HG03565 (cell line): ENCODE measurements around the gene BOLA3.
A peak's percentile ranks its signal among the peaks of the same experiment; 100 is the strongest.
"Not testable (repeated sequence)": the region's sequence is repeated elsewhere in the genome, so short reads cannot be mapped to it uniquely, and the experiment has no call there.

Source experiments
- ATAC-seq: cut with Tn5 transposase; IDR thresholded peaks from one replicate; pipeline ENCODE4 v1.9.1; 2021; ENCODE audit warnings: mild to moderate bottlenecking, moderate library complexity; ENCODE audit not compliant: unreplicated experiment

The BOLA3 gene, protein sequence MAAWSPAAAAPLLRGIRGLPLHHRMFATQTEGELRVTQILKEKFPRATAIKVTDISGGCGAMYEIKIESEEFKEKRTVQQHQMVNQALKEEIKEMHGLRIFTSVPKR

DNA sequence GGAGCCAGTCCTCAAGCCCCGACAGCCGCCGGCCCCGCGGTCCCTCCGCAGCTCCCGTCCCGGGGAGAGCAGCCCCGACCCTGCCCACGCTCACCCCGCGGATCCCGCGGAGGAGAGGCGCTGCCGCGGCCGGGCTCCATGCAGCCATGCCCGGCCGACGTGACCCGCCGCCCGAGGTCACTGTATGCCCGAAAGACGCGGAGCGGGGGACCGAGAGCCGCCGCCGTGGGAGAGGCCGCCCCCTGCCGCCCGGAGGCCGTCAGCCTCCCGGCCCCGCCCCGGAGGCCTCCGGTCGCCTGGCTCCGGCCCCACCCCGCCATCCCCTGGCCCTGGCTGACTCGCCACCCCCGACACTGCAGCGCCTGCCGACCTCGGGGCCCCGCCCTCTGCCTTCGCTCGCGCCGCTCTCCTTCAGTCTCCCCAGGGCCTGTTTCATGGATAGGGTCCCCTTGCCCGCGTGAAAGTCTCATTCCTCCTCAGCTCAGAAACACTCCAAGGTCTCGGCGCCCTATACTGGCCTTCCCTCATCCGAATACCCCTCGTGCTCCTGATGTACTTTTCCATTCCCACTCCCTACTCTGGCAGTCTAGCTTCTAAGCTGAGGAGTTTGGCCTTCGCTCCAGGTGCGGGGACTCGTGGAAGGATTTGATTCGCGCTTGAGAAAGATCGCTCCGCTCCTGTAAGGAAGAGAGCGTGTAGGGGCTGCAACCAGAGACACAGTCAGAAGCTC is at the start of gene BOLA3:
BOLA3 (minus strand) TSS at position 186 of the 730 bp plus-strand sequence; CDS start at position 148, 38 bp downstream.
- ATAC-seq: peak; percentile 72

DNA sequence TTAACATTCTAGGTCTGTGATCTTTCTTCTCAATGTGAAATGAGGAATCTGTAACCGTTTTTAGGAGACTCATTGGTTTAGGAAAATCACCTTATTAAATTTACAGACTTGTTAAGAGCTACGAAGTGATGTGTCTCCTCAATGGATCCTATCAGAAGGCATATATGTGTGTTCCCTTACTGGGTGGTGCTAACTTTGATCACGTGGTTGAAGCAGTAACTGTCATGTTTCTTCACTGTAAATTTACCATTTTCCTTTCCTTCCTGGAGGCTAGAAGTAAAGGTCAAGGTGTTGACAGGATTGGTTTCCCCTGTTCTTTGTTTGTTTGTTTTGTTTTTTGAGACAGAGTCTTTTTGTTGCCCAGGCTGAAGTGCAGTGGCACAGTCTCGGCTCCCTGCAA is 49.3 kb upstream of the BOLA3 start:
- ATAC-seq: no peak

DNA sequence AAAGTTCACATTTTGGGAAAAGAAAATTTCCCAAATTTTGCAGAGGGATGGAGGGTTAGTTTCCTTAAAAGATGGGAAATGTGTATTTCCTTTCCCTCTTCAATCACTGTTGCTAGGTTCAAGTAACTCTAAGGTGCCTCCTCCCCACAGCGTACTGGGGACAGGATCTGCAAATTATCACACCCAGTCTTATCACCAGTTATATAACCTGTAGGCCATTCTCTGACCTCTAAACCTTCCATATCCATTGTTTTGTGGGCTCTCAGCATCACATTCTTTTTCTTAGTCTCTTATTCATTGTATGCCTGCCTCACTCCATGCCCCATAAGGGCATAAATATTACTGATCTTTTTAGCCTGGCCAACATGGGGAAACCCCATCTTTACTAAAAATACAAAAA is 47.1 kb upstream of the BOLA3 start:
- ATAC-seq: no peak

DNA sequence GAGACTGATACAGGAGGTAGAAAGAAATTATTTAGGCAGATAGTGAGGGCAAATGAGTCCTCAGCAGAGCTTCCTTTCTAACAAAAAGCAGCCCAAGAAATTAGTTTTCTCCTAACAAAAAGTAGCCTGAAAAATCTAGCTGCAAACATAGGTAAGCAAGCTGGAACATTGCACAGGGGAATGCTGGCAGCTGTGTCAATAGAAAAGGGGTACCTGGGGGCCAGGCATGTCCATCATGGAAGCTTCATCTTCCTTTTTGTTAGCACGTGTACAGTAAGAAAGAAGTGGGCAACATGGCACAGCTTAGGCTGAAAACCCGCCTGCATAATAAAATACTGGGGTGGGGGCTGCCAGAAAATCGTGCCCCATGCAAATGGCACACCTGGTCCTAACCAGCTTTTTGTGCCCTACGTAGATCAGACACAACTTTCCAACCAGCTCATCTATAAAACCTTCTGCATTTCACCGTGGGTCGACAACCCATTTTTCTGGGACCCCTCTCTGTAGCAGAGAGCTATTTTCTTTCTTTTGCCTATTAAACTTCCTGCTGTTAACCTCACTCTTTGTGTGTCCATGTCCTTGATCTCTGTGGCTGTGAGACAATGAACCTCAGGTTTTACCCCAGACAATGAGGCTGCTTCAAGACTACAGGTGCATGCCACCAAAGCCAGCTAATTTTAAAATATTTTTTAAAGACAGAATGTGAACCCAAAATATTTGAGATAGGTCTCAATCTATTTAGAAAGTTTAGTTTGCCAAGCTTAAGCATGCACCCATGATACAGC is 44.1 kb upstream of the BOLA3 start:
- ATAC-seq: no peak

DNA sequence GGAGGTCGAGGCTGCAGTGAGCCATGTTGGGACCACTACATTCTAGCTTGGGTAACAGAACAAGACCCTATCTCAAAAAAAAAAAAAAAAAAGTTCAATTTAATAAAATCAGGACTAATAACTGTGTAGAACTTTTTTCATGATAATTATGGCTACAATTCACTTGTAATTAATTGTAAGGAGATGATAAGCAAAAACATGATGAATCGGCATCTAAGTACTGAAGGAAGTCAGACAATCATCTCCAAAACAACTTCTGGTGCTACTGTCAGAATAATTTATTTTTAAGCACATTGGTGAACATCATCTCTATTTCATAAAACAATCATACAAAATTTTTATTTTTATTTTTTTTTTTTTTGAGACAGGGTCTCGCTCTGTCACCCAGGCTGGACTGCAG is 41.0 kb upstream of the BOLA3 start:
- ATAC-seq: no peak

DNA sequence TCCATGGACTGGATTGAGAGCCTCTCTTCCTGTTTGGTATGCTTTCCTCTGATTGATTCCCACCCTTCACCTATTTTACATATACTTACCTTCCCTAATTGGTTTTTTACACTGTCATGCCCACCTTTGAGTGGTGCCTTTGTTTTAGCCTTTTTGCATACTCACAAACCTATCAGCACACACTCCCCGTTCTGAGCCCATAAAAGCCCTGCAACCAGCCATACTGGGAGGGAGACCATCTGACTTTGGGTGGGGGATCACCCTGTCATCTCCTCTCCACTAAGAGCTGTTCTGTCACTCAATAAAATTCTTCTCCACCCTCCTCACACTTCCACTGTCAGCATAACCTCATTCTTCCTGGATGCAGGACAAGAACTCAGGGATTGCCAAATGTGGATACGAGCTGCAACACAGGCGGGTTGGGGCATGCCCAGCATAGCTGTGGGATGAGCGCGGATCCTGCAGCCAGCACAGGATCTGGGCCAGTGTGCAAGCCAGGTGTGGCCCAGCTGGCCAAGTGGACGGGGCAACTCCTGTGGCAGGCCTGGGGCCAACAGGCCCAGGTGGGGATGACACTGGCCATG is 40.4 kb upstream of the BOLA3 start:
- ATAC-seq: no peak

DNA sequence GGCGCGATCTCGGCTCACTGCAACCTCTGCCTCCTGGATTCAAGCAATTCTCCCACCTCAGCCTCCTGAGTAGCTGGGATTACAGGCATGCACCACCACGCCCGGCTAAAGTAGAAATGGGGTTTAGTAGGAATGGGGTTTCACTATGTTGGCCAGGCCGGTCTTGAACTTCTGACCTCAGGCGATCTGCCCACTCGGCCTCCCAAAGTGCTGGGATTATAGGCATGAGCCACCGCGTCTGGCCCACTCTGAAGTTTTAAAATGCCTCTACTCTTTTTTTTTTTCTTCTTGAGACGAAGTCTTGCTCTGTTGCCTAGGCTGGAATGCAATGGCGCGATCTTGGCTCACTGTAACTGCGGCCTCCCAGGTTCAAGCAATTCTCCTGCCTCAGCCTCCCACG is 39.0 kb upstream of the BOLA3 start:
- not testable (repeated sequence) for ATAC-seq

DNA sequence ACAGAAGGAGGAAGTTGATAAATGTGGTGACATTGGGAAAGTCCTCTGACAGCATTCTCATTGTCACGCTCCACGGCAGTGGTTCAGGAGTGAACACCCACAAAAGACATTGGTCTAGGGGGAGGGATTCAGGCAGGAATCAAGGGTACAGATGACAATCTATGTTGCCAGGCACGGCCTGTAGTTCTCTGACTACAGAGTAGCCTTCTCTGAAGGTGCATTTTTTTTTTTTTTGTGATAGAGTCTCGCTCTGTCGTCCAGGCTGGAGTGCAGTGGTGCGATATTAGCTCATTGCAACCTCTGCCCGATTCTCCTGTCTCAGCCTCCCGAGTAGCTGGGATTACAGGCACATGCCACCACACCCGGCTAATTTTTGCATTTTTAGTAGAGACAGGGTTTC is 38.3 kb upstream of the BOLA3 start:
- peak; percentile 53 for ATAC-seq

DNA sequence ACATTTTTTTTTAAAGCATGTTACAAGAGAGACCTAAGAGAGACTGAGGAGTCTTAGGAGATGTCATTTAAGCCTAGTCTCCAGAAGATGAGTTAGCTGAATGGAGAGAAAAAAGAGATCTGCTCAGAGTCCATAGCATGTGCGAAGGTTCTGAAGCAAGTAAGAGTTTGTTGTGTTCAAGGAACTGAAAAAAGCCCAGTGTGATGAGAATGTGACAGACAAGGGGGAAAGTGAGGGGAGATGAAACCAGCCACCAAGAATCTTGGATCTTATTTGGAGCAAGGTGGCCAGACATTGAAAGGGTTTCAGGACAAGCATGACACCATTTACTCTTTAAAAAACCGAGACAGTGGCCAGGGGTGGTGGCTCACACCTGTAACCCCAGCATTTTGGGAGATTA is 36.2 kb upstream of the BOLA3 start:
- no peak for ATAC-seq

DNA sequence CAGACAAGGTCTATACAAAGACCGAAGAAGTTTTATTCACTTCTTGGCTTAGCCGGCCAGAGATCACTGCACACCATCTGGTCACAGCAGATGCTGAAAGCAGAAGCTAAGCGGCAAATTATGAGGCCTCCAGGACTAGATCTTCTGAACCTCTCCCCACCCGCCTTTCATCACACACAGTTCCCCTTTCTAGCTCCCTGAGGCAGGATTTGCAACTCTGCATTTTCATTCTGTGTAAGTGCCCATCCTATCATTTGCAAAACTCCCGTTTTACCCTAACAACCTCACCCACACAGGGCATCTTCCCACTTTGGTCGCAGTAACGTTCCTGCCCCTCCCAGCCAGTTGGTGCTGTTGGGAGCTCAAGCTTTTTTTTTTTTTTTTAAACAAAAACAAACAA is 34.0 kb upstream of the BOLA3 start:
- ATAC-seq: peak; percentile 28

DNA sequence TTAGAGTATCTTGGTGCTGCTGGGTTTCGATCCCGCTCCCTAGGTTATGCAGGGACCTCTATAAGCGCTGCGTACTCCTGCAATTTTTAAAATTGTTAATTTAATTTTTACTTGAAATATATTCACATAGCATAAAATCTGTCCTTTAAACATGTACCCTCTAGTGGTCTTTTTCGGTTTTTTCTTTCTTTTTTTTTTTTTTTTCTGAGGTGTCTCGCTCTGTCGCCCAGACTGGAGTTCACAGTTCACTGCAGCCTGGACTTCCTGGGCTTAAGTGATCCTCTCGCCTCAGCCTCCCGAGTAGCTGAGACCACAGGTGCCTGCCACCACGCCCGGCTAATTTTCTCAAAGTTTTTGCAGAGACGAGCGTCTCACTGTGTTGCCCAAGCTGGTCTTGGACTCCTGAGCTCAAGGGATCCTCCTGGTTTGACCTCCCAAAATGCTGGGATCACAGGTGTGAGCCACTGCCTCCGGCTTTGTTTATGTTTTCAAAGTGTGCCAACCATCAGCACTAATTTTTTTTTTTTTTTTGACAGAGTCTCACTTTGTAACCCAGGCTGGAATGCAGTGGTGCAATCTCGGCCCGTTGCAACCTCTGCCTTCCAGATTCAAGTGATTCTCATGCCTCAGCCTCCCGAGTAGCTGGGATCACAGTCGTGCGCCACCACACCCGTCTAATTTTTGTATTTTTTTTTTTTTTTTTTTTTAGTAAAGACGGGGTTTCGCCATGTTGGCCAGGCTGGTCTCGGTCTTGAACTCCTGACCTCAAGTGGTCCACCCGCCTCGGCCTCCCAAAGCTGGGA is 31.6 kb upstream of the BOLA3 start:
- peak; percentile 3 for ATAC-seq

DNA sequence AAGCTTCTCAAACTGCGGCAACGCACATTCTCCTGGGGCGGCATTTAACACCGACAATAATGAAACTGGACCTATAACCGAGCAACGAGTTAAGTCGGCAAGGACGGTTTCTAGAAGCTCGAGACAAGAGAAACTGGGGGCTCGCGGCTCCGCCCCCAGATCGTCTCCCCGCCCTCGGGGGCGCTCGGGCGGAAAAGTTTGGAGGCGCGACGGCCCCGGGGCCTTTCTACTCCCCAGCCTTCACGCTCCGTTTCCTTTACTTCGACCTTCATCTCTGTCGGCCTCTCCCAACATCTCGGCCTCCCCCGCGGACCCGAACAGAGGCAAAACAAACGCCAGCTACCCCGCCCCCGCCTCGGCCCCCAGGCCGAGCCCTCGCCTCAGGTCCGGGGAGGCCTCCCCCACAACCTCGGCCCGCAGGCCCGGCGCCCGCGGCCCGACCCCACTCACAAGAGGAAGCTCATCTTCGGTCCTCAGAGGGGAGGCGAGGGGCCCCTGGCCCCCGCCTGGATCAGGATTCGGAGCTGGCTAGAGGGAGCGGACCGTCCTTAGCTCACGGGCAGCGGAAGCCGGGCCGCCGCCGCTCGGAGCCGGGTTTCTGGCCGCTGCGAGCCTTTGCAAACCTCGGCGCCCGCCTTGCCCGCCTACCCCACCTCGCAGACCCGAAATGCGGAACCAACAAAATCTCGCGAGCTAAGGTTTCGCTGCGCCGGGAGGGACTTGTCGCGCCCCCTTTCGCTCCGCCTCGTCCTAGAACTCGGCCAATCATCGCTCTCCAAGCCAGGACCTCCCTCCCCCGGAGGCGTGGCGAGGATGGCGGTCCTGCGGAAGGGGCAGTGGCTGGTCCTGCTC is 30.7 kb upstream of the BOLA3 start, which contains the start of gene MOB1A:
MOB1A (minus strand) TSS at position 669 of the 852 bp plus-strand sequence; CDS start at position 464, 205 bp downstream.
- peak; percentile 66 for ATAC-seq

DNA sequence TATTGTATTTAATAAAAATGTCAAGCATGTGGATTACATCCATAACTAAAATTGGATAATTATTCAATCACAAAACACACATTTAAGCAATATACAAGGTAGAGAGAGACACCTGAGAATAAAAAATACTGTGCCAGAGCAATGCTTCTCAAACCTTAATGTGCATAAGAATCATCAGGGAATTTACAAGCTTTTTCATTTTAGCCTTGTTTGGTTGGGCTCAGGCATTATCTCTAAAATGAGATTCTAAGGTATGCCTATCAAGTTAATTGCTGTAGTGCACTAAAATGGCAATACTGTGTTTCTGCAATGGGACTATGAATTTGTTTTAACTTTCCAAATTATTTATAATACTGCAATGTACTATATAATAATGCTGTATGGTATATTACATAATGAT is 30.0 kb upstream of the BOLA3 start:
- no peak for ATAC-seq

DNA sequence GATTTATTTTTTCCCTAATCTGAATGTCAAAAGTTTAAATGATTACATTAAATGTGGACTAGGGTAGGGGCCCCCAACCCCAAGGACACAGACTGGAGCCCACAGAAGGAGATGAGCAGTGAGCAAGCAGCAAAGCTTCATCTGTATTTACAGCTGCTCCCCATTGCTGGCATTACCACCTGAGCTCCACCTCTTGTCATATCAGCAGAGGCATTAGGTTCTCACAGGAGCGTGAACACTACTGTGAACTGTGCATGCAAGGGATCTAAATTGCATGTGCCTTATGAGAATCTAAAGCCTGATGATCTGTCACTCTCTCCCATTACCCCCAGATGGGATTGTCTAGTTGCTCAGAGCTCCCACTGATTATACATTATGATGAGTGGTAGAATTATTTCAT is 27.2 kb upstream of the BOLA3 start:
- ATAC-seq: no peak

DNA sequence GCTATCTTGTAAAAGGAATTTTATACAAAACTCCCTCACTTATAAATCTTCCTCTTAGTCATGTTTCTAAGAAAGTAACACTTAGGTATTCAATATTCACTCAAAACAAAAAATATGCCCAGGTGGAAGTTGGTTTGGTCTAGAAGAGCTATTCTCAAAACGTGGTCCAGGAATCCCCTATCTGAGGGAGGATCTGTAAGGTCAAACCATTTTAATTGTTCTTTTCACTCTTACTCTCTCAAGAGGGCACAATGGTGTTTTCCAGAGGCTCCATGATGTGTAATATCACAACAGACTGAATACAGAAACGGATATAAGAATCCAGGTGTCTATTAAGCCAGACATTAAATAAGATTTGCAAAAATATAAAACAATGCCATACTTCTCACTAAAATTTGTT is 21.0 kb upstream of the BOLA3 start:
- peak; percentile 61 for ATAC-seq

DNA sequence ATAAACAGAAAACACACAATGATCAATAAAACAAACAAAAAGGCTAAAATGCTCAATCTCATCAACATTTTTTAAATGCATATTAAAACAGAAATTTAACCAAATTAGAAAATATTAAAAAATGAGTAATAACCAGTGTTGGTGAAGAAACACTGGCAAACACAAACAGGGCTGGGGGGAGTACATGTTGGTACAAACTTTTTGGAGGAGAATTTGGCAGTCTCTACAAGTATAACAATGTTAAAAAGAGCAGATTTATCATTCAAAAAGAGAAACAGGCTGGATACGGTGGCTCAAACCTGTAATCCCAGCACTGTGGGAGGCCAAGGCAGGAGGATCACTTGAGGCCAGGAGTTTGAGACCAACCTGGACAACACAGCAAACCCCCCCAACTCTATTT is 17.0 kb upstream of the BOLA3 start:
- ATAC-seq: no peak

DNA sequence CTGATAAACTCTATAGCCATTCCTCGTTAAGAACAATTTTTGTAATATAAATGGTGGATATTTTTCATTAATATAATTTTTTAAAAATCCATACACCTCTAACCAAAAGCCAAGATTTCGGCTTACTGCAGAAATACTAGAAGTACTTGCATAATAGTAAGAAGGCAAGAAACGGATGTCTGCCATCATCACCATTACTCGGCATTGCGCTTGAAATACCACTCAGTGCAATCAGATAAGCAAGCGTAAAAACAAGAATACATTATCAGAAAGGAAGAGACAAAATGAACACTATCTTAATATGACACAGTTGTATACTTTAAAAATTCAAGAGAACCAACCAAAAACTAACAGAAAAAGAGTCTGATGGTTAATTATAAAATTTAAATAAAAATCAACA is 15.2 kb upstream of the BOLA3 start:
- no peak for ATAC-seq

DNA sequence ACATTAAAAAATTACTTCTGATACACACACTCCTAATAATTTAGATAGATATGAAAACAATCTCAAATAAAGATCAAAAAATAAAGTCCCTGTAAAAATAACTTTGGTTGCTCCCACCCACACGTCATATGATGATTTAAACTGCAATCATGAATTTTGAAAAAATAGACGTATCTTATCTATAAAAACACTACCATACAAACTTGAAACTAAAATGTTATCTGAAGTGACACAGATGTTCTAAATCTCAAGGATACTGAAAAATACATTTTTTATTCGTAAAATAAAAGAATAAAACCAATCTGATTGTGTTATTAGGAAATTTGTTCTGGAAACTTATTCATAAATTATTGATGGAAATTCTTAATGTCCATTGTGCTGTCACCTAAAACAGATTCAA is 8.1 kb upstream of the BOLA3 start:
- no peak for ATAC-seq

DNA sequence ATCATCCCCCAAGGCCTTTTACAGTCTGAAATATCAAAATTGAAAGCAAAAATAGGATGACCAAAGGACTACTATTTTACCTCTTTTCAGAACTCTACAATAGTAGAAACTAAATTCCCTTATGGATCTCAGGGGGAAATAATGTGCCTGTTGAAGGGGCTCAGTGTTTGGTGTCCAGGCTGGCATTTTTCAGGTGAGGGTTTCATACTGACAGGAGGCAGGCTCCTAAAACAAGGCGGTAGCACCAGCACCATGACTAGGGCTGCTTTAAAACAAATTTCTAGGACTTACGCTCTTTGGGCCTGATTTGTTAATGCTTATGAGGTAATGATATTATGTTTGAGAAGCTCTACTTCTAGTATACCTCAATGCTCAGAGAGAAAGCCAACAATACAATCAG is 5.2 kb upstream of the BOLA3 start:
- no peak for ATAC-seq
